Right renal pelvis (tissue), 4 donors: Measurements from ENCODE around the gene TMEM11. TPM values are rescaled to one million over a fixed set of nuclear protein-coding genes. Genes with fewer than 3 reads are reported as not detected.
"Not testable (repeated sequence)": the region's sequence is repeated elsewhere in the genome, so short reads cannot be mapped to it uniquely, and the experiment has no call there.

Source experiments
- DNase-seq, 4 donors: peaks; one replicate each; pipeline ENCODE4 v3.0.0-alpha.2; 2013; ENCODE audit warnings: low read depth in 4 of 4, low spot score in 3 of 4, missing footprints in 1 of 4
- polyA plus RNA-seq, 4 donors: library from polyadenylated mRNA; unstranded; fragments of 120-200 nt; gene quantifications; one replicate each; pipeline ENCODE4 v1.2.1, GENCODE V29; 2013; ENCODE audit not compliant: insufficient read length in 4 of 4

TMEM11 gene
- polyA plus RNA-seq, 4 donors, result 22.8 to 26.7 (median 25.7) TPM

DNA sequence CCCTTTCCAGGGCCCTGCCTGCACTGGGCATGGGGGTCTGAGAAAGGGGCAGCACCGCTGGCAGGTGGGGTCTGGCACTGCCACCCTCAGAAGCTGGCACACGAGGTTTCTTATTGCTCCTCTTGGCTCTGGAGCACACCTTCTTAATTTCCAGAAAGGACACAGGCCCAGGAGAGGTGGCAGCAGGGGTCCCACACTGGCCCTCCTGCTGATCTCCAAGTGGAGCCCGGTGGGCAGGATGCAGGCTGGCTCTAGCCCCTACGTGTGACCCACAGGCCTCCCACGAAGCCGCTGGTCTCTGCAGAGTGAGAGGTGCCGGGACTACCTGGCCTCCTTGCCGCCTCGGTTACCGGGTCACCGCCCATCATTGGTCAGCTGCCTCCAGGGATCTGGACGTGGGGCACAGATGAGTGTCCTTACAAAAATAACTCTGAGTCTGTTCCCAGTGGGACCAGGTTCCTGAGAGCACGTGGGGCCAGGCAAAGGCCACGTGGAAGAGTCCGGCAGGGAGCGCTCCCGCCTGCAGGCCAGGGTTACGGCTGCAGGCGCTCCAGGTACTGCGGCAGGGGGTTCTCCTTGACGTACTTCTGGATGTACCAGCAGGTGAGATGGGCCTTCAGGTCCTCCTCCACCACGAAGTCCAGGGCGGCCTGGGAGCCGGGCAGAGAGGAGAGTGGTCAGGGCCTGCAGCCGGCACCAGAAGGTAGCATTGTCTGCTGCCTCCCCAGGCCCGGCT is 29.0 kb upstream of the TMEM11 start:
- no peak for DNase-seq

DNA sequence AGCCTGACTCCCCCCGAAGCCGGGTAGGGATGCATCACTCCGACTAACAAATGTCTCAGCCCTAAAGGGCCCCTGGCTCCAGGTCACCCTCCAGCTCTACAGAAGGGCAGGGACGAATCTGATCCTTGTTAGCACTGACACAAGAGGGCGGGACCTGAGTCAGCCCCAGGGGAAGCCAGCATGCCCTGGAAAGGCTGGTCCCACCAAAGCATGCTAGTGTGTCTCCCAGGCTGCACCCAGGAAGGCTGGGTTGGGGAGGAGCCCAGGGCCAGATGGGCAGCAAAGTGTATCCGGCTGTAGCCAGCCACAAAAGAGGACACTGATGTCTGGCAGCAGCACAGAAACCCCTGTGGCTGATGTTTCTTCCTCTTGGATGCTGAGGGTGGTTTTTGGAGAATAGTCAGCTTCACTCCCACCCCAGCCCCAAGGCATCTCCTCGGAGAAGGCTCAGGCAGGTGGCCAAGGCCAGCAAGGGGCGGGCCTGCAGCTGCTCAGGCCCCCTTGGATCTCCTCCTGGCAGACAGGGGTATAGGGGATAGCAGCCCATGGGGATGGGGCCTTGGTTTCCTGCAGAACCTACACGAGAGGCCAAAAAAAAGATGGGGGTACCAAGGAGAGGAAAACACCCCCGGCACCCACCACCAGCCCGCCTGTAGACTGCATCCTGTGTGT is 28.2 kb upstream of the TMEM11 start:
- DNase-seq, result no peak

DNA sequence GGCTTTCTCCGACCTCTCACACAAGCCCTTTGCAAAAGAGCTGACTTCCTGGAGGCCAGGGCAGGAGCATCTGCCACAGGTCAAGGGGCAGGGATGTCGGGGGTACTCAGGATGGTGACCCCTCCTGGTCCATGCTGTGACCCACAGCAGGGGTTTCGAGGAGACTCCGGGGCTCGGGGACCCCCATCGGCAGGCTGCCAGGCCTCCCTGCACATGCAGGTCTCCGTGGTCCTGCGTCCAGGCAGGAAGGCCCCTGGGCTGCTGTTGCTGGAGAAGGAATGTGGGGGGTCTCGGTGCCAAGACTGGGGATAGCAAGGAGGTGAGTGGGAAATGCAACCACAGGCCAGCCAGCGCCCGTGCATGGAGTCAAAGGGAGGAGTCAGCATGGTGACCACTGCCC is 27.6 kb upstream of the TMEM11 start:
- no peak for DNase-seq

DNA sequence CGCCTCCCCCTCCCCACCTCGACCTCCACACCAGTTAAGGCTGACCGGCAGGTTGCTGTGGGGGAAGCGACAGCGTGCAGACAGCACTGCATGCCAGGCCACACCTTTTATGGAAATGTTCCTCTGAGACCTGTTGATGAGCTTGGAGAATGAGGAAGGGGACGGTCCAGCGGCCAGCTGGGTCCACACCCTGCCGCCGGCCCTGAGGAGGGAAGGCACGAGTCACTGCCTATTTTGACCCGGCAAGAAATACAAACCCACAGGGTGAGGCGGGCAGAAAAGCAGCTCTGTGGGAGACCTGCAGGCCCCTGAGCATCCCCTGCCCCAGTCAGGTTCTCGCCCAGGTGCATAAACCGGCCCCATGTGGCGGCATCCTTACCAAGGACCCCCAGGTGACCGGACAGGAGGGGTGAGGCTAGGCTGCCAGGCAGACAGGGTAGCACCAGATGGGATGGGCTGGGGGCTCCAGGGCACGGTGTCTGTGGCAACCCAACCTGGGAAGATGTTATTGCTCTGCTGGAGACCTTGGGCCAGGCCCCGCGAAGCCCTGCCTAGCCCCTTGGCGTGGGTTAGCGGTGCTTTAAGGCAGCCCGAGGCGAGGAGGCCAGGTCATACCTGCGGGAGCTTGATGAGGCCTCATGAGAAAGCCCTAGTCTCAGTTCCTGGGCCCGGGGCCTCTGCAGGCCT is 26.6 kb upstream of the TMEM11 start:
- DNase-seq, result no peak

DNA sequence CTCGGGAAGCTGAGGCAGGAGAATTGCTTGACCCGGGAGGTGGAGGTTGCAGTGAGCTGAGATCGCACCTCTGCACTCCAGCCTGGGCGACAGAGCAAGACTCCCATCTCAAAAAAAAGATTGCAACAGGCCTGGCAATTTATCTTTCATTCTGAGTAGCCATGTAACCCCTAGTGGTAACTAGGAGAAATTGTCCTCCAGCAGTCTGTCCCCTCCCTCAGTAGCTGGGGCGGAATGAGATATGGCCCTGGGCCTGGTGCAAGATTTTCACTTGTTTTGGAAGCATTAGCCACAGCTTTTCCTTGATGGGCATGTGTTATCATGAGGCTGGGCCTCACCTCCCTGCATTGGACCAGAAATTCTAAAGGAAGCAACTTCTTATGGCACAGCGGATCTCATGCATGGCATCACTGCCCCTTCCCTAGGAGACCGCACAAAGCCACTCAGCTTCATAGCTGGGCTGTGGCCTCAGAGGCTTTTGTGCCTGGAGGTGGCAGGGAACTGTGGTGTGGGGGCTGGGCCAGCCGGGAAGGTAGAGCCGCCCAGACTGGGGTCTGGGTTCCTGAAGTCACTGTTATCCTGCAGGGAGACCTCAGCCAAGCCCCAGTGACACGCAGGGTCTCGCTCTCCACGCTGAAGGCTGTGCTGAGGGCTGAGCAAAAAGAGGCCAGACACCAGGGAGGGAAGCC is 25.9 kb upstream of the TMEM11 start:
- DNase-seq, result no peak

DNA sequence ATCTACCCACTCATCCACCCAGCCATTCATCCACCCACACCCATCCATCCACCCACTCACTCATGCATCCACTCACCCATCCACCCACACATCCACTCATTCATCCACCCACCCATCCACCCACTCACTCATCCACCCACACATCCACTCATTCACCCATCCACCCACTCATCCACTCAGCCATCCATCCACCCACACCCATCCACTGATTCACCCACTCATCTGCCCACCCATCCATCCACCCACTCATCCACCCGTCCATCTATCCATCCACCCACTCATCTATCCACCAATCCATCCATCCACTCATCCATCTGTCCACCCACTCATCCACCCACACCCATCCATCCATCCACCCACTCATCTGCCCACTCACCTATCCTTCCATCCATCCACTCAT is 22.0 kb upstream of the TMEM11 start:
- DNase-seq, result no peak

DNA sequence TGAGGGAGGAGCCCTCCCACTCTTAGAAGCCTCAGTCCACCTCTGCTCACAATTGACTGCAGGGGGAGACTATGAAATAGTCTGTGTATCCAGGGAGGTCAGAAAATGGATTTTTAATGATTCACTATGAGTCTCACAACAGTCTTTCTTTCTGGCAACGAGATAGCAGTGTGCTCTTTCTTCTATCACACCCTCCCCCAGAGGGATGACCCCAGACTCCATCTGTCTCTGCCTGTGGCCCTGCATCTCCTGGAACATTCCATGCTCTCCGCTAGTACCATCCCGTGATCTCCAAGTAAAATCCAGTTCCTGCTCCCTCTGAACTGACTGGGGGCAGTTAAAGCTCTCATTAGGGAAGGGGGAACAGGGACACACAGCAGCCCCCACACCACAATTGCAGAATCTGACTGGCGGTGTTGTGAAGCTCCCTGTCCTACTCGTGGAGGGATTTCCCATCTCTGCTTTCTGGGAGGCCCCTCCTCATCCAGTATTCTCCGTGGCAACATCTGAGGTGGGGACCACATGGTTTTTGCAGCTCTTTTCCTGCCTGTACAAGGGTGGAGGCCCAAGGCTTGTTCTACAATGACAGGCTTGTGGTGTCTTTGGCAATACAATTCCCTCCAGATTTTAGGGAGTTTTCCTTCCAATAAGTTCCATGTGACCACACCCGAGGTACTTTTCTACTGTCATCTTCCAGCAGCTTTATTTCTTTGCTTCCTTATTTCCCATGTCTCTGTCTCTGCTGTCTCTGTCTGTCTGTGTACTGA is 19.8 kb upstream of the TMEM11 start:
- DNase-seq, result no peak

DNA sequence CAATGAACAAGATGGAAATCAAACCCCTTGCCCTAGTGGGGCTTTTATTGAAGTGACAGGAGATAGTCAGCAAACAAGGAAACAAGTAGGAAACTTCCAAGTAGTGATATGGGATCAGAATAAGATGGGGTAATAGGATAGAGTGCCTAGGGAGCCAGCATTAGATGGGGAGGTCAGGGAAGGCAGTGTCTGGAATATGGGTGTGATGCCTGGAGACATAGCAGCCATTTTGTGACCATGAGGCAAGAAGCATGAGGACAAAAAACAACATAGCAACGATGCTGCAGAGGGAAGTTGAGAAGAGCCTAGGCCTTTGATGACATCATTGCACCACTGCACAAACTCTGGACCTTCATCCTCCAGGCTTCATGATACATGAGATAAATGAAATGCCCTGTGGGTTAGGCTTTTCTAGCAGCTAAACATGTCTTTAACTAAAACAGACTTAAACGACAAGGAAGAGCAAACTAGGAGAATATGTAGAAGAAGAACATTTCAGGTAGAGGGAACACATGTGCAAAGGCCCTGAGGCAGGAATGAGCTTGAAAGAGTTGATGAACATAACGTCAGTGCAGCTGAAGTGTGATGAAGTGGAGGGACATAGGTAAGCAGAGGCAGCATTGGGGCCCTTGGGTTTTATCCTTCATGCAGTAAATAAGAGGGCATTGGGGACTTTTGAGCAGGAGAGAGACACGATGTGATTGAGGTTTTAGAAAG is 18.2 kb upstream of the TMEM11 start:
- no peak for DNase-seq

DNA sequence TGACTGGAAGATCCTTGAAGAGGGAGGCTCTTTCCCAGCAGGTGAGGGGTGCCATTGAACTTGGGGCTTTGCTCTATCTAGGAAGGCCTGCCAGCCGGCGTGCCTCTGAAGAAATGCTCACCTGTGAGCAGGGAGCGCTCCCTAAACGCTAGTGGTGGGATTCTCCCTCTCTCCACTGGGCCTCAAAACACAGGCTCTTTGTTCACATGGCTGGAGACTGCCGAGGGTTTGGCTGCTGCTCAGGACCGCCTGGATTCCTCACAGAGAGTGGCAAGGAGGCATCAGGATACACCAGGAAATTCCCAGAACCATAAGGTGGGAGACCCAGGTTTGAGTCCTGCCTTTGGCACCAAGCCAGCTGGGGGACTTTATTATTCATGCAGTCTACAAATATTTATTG is 17.6 kb upstream of the TMEM11 start:
- no peak for DNase-seq

DNA sequence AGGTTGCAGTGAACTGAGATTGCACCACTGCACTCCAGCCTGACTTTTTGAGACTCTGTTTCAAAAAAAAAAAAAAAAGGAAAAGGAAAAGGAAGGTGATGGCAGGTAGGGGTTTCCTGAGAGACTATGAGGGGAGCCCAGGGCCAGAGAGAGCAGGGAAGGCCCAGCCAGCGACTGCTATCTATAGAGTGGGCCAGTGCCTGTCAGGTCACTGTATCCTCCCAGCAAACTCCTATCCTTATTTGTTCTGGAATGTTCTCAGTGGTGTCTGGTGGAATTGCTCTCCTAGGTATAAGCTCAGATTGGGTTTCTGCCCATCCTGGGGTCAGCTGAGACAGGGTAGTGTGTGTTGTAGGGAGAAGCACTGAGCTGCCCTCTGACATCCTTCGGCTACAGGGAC is 14.9 kb upstream of the TMEM11 start:
- DNase-seq, result no peak

DNA sequence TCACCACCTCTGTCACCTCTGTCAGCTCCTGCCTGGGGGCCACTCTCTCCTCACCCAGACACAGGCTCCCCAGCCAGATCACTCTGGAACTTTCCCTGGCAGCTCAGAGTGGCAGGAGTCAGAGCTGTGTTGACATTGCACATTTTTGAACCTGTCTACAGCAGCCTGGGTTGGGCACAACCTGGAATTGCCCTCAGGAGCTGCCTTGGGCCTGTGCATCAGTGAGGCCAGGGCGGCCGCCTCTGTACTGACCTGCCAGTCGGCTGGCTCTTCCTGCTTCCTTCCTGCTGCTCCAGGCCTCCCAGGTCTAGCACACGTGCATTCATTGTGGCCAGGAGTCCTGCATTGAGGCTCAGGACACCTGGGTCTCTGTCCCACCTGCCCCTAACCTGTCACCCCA is 14.2 kb upstream of the TMEM11 start:
- no peak for DNase-seq

DNA sequence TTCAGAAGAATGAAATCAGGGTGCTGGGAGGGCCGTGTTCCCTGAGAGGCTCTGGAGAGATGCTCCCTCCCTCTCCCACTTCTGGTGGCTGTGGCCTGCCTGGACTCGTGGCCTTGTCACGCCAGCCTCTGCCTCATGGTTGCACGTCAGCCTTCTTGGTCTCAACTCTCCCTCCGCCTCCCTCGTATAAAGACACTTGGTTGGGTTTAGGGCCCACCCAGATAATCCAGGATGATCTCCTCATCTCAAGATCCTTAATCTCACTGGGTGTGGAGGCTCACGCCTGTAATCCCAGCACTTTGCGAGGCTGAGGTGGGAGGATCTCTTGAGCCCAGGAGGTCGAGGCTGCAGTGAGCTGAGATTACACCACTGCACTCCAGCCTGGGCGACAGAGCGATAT is 13.3 kb upstream of the TMEM11 start:
- not testable (repeated sequence) for DNase-seq

DNA sequence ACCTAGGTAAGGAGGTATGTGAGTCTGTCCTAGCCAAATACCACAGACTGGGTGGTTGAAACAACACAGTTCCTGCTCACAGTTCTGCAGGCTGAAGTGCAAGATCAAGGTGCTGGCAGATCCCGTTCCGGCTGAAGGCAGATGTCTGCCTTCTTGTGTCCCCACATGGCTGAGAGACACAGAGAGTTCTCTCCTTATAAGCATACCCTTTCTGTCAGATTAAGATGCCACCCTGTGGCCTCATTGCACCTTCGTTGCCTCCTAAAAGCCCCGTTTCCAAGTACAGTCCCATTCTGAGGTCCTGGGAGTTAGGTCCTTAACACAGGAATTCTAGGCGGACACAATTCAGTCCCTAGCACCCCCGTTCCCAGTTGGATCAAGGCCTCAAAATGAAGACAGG is 9.1 kb upstream of the TMEM11 start:
- no peak for DNase-seq

DNA sequence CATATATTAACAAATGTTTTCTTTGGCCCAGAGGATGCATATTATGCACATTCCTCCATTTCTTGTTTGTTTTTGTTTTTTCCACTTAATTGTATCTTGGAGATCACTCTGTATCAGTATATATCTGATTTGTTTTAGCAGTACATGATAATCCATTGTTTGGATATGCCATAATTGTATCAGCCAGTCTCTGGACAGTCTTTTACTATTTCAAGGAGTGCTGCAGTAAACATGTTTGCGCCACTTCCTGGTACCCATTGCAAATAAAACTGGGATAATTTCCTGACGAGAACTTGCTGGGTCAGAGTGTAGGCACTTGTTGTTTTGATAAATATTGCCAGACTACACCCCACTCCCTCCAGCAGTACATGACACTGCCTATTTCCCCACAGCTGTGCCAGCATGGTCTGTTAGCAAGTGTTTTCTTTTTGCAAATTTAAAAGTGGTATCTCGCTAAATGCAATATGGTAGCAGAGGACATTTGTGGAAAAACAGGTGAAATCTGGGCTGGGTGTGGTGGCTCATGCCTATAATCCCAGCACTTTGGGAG is 4.9 kb upstream of the TMEM11 start:
- no peak for DNase-seq

DNA sequence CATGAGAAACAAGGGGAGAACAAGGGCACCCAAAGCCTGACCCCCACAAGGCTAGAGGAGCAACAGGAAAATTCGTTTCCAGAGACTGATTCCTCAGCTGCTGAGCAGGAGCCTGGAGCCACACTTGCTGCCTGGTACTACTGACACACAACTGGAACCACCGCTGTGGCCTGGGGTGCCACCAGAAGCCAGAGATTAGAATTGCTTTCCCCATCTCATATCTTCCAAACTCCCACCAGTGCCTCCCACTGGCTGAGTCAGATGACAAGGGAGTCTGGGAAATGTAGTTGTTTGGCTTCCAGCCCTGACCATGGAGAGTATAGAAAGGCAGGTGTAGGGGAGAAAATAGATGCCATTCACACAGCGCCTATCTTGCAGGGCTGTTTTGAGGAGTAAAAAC is 4.1 kb upstream of the TMEM11 start:
- DNase-seq, result no peak

DNA sequence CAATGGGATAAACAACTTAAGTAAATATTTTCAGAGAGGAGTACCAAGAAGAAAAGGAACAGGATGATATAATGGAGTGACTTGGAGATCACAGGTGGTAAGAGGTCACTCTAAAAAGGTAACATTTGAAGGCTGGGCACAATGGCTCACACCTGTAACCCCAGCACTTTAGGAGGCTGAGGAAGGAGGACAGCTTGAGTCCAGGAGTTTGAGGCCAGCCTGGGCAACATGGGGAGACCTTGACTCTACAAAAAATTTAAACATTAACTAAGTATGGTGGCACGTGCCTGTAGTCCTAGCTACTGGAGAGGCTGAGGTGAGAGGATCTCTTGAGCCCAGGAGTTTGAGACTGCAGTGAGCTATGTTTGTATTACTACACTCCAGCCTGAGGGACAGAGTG is 3.4 kb upstream of the TMEM11 start:
- no peak for DNase-seq

DNA sequence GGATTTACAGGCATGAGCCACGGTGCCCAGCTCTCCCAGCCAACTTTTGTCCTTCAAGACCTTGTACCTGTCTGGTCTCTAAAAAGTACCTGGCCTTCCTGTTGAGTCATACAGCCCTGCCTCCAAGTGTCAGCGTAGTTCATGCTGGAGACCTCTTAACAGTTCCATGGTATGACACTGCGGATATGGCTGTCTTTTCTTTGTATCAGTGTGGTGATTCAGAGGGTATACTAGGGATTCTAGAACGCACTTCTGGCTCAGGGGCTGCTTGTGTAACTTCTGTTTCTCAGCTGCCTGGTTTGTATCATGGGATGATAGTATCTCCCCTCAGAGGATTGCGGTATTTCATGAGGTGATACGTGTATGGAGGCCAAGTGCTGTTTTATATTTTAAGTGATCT is 2.0 kb upstream of the TMEM11 start:
- DNase-seq, result no peak

DNA sequence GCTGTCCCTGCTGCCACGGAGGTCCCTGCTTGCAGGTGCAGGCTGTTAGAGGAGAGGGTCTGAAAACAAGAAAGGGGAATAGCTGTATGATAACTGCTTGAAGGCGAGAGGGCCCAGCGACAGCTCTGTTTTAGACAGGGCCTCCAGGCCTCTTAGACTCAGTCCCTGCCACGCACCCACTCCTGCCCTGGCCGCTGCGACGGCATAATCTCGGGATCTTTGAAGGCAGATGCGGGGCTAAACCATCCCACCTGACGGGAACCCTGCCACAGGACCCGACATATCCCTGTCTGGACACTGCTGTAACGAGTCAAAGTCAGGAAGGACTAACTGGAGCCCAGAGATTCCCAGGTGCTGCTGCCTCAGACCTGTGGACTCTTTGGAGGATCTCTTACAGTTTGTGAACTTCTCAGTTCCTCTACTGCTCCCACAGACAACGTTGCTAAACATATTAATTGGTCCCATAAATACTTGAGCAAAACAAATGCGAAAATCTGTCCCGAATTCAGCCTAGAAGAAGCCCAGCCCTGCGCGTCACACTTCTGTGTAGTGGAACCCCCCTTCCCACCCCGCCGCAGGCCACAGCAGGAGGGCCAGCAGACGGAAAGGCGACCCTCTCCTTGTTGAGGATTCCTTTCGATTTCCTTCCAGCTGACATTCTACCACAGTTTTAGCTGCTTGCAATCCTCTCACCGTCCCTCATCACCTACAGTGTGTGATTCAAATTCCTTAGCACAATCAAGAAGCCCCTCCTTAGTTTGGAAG is 998 bp upstream of the TMEM11 start:
- no peak for DNase-seq

DNA sequence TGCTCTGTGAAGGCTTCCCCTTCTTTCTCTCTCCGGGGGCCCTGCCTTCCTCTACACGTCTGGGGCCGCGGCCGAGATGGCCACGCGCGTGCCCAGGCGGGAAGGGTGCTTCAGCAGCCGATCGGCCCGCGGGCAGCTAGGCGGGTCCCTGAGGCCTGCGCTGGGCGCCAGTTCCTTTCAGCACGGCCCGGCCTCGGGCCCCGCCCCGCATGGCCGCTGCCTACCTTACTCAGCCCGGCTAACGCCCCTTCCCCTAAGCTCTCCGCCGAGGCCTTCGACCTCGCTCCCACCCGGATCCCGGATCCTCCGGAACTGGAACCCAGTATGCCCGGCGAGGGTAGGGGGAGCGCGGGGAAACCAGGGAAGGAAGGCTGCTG is 335 bp downstream of the TMEM11 start:
- DNase-seq, result peak in 1 of 4 donors; percentile 35
